ENCODE measurements around the gene ZNF85.
"Not testable (repeated sequence)": the region's sequence is repeated elsewhere in the genome, so short reads cannot be mapped to it uniquely, and the experiment has no call there.

The ZNF85 gene

GRCh38 chr19:20923077-20923871 is at the start of gene ZNF85:
TSS of gene ZNF85 (plus strand) at chr19:20923251. CDS start at chr19:20923401, 150 bp downstream.
- DNase-seq (ENCODE audit: low read depth), result peak; percentile 79

DNA sequence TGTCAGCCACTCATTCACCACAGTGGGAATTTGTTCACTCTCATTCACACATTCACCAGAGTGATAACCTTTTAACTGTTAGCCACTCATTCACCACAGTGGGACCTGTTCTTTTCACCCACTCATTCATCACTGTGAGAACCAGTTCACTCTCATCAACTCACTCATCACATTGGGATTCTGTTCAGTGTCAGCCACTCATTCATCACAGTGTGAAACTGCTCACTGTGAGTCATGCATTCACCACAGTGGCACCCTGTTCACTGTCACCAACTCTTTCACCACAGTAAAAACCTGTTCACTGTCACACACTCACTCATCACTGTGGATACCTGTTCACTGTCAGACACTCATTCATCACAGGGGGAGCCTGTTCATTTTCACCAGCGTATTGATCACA is 43.5 kb upstream of the ZNF85 start:
- no peak for DNase-seq (ENCODE audit: low read depth)

GRCh38 chr19:20912973-20913372 is 10.1 kb upstream of the ZNF85 start:
- DNase-seq (ENCODE audit: low read depth), result no peak

- DNase-seq (ENCODE audit: low read depth), result no peak
Measured at GRCh38 chr19:20925481-20925880, 2.4 kb downstream of the ZNF85 start.

DNA sequence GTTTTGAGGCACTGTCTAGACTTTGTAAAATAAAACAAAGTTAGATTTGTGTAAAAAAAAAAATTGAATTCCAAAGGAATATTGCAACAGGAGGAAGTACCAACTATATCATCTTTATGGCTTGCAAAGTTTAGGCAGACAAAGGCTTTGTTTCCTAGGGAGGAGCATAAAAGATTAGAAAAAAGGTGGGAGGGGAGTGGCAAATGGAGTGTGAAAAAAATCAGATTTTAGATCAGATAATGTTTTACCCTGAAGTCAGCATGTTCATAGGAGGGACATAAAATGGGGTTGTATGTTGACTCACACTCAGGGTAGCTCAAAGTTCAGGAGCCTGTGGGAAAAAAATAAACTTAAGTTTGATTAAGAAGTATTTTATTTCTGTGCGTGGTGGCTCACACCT is 3.7 kb downstream of the ZNF85 start:
- DNase-seq (ENCODE audit: low read depth), result no peak

GRCh38 chr19:20928371-20928770 is 5.3 kb downstream of the ZNF85 start:
- no peak for DNase-seq (ENCODE audit: low read depth)

DNA sequence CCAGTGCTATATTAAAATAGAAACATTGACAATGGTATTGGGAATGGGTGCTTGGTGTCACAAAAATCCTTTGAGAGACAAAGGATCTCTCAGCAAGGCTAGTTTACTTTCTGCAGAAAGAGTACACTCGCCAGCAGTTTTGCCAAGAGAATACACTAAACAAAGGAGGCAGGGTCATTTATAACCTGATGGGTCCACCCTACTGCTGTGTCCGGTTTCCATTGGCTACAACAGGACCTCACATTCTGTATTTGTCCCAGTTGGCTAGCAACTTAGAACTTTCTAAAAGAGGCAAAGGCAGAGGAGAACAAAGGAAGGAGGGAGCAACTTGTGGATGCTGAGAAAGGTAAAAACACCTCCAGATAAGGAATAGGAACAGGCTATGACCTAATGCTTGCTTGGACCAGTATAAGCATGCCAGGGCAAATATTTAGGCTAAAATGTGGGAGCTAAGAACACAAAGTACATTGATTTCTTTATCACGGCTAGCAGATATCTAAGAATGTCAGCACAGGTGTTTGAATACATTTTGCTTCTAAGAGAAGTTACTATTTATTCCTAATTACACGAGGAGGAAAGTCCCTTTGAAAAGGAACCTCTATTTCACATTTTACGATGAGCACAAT is 13.4 kb downstream of the ZNF85 start:
- DNase-seq (ENCODE audit: low read depth), result not testable (repeated sequence)

- DNase-seq (ENCODE audit: low read depth), result not testable (repeated sequence)
Measured at GRCh38 chr19:20952561-20953095, 29.6 kb downstream of the ZNF85 start.

DNA sequence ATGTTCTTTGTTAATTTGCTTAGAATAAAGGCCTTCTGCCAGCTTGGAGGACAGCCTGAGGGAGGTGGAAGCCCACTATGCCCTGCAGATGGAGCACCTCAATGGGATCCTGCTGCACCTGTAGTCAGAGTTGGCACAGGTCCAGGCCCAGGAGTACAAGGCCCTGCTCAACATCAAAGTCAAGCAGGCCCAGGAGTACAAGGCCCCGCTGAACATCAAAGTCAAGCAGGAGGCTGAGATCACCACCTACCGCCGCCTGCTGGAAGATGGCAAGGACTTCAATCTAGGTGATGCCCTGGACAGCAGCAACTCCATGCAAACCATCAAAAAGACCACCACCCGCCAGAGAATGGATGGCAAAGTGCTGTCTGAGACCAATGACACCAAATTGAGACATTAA is 41.7 kb downstream of the ZNF85 start:
- no peak for DNase-seq (ENCODE audit: low read depth)

DNA sequence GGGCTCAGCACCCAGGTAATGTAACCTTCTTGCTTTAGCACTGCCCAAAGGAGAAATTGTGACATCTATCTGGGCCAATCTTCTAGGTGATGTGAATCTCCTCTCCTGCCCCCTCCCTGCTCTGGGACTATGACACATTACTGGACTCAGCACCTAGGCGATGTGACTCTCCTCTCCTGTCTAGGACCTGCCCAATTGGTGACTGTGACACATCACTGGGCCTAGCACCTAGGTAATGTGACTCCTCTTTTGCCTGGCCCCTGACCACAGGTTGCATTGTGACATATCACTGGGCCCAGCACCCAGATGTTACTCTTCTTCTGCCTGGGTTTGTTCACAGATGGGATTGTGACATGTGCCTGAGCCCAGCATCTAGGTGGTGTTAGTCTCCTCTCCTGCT is 45.0 kb downstream of the ZNF85 start:
- DNase-seq (ENCODE audit: low read depth), result no peak

DNA sequence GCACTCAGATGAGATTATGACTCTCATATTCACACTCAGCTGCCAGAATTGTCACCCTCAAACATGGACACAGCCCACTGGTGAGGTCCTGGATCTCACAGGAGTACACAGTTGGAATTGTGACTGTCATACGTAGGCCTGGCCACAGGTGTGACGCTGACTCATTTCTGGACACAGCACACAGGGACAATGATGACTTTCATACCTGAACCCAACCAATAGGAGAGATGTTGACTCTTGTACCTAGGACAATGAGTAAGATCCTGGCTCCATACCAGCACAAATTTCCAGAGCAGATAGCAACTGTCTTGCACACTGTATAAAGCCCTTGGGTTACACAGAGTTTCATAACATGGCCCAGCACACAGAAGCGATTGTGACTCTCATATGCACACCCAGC is 46.4 kb downstream of the ZNF85 start:
- DNase-seq (ENCODE audit: low read depth), result no peak

- DNase-seq (ENCODE audit: low read depth), result no peak
Measured at GRCh38 chr19:20969898-20970297, 46.8 kb downstream of the ZNF85 start.

DNA sequence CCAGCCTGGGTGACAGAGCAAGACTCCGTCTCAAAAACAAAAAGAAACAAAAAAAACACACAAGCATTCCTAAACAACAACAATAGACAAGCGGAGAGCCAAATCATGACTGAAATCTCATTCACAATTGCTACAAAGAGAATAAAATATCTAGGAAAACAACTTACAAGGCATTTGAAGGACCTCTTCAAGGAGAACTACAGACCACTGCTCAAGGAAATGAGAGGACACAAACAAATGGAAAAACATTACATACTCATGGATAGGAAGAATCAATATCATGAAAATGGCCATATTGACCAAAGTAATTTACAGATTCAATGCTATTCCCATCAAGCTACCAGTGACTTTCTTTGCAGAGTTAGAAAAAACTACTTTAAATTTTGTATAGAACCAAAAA is 69.7 kb downstream of the ZNF85 start:
- DNase-seq (ENCODE audit: low read depth), result not testable (repeated sequence)

DNA sequence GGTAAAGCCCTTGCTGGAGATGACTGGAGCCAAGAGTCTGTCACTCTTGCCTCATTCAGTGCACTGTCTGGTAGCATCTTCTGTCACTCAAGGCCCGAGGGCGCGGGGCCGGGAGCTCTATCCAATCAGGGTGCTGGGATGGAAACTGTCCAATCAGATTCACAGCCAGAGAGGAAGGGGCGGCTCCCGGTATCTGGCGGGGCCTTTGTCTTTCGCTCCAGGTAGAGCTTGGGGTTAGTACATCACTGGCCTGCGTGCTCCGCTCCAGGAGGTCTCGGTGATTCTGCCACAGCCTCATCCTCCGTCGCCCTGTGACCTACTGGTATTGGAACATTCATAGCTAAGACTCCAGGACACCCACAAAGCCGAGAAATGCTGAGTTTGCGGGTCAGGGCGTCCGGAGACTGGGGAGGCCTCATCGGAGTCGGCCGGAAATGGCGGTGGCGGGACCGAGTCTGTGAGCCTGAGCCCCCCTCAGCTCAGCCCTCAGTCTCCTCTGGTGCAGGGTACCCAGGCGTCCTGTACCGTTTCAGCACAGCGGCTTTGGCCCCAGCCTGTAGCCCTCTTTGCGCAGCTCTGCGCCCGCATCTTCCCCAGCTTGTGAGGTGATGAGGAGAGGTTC is 76.8 kb downstream of the ZNF85 start:
- DNase-seq (ENCODE audit: low read depth), result no peak
